NCI-H2196 (cell line): ENCODE data around the gene PLIN1.

Source experiments
- DNase-seq: peaks from one replicate; lab custom pipeline; 2025; ENCODE audit not compliant: unreplicated experiment; lab: John Stamatoyannopoulos, UW

Gene PLIN1

GRCh38 chr15:89672221-89673164 is 6.7 kb downstream of the PLIN1 start:
- no peak for DNase-seq

- no peak for DNase-seq
Measured at GRCh38 chr15:89671687-89672086, 7.5 kb downstream of the PLIN1 start.

- no peak for DNase-seq
Measured at GRCh38 chr15:89670971-89671560, 8.1 kb downstream of the PLIN1 start.

- no peak for DNase-seq
Measured at GRCh38 chr15:89669941-89670340, 9.2 kb downstream of the PLIN1 start.

GRCh38 chr15:89669309-89669865 is 9.8 kb downstream of the PLIN1 start:
- no peak for DNase-seq

- no peak for DNase-seq
Measured at GRCh38 chr15:89668171-89668570, 11.0 kb downstream of the PLIN1 start.

- DNase-seq: no peak
Measured at GRCh38 chr15:89667706-89667960, 11.5 kb downstream of the PLIN1 start.

GRCh38 chr15:89666858-89667705 is 12.1 kb downstream of the PLIN1 start:
- DNase-seq: no peak

- no peak for DNase-seq
Measured at GRCh38 chr15:89666184-89666857, 12.8 kb downstream of the PLIN1 start.

GRCh38 chr15:89665449-89666181 is 13.6 kb downstream of the PLIN1 start:
- no peak for DNase-seq

- no peak for DNase-seq
Measured at GRCh38 chr15:89664441-89665350, 14.5 kb downstream of the PLIN1 start.

GRCh38 chr15:89662893-89663626 is 16.1 kb downstream of the PLIN1 start:
- DNase-seq: no peak

- DNase-seq: no peak
Measured at GRCh38 chr15:89660556-89660955, 18.6 kb downstream of the PLIN1 start.

- no peak for DNase-seq
Measured at GRCh38 chr15:89659295-89659694, 19.9 kb downstream of the PLIN1 start.

- DNase-seq: no peak
Measured at GRCh38 chr15:89657686-89658200, 21.4 kb downstream of the PLIN1 start.

GRCh38 chr15:89656116-89656815 is 22.9 kb downstream of the PLIN1 start:
- DNase-seq: no peak
